Adipocyte (in vitro differentiated cells): ENCODE data around the gene ALX3.

Experiments used
- DNase-seq: peaks from one replicate; pipeline ENCODE4 v3.0.0-alpha.2; 2015; ENCODE audit warnings: low read depth
- H3K27me3 ChIP-seq: replicated peaks from 2 replicates; pipeline ENCODE4 v1.7.0; 2013; ENCODE audit warnings: mild to moderate bottlenecking, low read length, moderate library complexity; ENCODE audit not compliant: control insufficient read depth, insufficient read depth
- H3K36me3 ChIP-seq: 2 replicates; pipeline ENCODE4 v1.7.0; 2013; ENCODE audit warnings: low read length, mild to moderate bottlenecking, moderate library complexity; ENCODE audit not compliant: control insufficient read depth, insufficient read depth, severe bottlenecking
- H3K4me1 ChIP-seq: 2 replicates; pipeline ENCODE4 v1.7.0; 2013; ENCODE audit warnings: mild to moderate bottlenecking, low read length, moderate library complexity; ENCODE audit not compliant: control insufficient read depth, insufficient read depth
- H3K4me3 ChIP-seq: 2 replicates; pipeline ENCODE4 v1.7.0; 2013; ENCODE audit warnings: mild to moderate bottlenecking, low read length, moderate library complexity
- H3K9ac ChIP-seq: 2 replicates; pipeline ENCODE4 v1.7.0; 2013; ENCODE audit warnings: mild to moderate bottlenecking, low read length, moderate library complexity
- H3K9me3 ChIP-seq: 2 replicates; pipeline ENCODE4 v1.7.0; 2013; ENCODE audit warnings: mild to moderate bottlenecking, low read length, moderate library complexity; ENCODE audit not compliant: control insufficient read depth

Gene ALX3

DNA sequence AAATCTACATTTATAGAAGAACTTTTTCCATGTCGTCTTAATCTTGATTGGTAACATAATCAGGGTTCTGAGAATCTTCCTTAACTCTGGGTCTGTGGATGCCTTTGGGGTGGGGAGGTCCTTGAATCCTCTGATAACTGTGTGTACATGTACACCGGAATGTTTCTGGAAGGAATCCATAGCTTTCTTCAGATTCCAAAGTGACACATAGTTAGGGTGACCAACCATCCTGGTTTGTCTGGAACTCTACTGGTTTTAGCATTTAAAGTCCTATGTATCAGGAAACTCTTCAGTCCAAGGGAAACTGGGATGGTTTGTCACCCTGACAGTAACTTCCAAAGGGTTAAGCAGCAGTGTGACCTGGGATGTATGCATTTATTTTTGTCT lies 19.2 kb downstream of the ALX3 start:
- Histone ChIP-seq H3K27me3 (no peaks in the 10 kb centered on the region), H3K9ac (peak overlapping the region; percentile 9), H3K9me3 (no peaks in the 10 kb centered on the region), H3K4me1 (peaks cover 59% of the 10 kb centered on the region), H3K36me3 (peaks cover 92% of the 10 kb centered on the region), H3K4me3 (no peak overlapping the region)
- DNase-seq = no peak

DNA sequence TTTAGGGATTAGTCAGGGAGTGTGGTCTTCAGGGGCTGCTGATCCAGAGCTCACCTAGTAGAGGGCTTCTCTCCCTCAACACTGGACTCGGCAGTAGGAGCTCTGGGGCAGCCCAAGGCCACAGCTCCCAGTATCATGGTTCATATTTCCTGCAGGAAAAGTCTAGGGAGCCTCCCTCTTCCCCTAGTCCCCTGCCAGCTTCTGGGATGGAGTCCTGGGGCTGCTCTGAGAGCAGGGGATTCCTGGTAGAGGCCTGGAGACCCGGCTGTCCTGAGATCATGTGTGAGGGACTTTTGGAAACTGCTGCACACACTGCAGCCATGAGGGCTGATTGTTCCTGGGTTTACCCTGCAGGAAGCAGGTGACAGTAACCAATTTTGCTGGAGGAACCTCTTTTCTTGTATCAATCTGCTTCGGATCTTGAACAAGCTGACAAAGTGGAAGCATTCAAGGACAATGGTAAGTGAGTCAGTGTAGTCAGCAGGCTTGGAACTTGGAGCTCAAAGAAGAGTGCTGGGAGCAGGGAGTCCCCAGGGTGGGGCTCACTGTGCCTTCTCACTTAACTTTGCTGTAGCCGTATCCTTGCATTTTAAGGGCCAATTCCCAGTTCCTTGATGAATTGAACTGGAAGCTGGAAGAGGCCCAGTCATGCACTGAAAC lies 19.7 kb downstream of the ALX3 start:
- Histone ChIP-seq H3K9me3 (no peaks in the 10 kb centered on the region), H3K36me3 (peaks cover 89% of the 10 kb centered on the region), H3K4me3 (peak overlapping the region; percentile 19), H3K27me3 (no peaks in the 10 kb centered on the region), H3K9ac (peak overlapping the region; percentile 64), H3K4me1 (peaks cover 53% of the 10 kb centered on the region)
- peak; percentile 46 for DNase-seq

DNA sequence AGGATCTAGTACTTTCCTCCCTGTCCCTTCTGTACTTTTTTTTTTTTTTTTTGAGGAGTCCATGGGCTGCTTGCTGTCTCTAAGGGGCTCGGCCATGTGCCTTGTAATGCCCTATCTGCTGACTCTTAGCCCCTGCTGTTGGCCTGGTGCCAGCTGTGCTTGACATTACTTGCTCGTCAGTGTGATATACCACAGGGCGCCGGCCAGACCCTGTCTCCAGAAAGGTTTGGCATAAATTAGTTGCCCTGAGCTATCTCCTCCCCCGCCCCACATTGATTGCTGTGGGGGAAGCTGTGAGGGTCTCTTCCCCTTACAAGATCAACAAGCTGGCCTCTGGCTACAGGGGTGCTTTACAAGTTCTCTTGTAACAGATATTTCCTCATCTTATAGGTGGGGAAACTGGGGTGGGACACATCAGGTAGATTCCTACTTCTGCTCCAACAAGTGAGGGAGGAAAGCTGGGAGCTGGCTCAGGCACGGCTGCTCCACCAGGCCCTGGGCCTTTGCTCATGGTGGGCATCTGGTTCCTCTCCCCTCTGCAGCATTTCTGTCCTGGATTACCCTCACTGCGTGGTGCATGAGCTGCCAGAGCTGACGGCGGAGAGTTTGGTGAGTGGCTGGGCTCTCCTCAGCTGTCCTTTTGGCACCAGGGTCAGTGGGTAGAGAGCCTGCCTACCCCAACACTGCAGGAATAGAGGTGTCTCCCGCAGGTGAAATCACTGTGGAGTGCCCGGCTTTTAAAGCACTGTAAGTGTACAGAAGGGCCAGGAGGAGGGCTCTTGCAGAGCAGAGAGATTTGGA lies 20.5 kb downstream of the ALX3 start:
- no peak for DNase-seq
- Histone ChIP-seq H3K4me1 (peaks cover 46% of the 10 kb centered on the region), H3K27me3 (no peaks in the 10 kb centered on the region), H3K9ac (peak overlapping the region; percentile 64), H3K36me3 (peaks cover 91% of the 10 kb centered on the region), H3K4me3 (no peak overlapping the region), H3K9me3 (no peaks in the 10 kb centered on the region)

DNA sequence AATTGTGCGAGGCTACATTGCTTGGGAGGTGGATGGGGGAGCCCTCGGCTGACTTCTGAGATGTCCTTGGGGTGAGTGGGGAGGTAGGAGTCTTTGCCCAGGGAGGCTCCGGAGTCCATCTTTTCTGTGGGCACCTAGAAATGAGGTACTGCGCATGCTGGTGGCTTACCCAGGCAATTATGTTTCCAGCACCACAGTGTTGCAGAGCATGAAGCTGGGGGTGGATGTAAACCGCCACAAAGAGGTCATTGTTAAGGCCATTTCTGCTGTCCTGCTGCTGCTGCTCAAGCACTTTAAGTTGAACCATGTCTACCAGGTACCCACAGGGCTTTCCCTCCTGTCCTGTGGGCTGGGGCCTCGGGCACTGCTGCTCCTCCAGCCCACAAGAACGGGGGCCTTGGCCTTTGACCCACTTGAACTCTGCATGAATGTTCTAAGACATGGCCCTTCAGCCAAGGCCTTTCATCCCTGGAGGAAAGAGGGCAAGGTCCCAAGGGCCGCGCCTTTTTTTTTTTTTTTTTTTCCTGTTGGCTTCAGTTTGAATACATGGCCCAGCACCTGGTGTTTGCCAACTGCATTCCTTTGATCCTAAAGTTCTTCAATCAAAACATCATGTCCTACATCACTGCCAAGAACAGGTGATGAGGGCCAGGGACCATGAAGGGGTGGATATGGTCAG lies 21.4 kb downstream of the ALX3 start:
- no peak for DNase-seq
- Histone ChIP-seq H3K9me3 (no peaks in the 10 kb centered on the region), H3K27me3 (no peaks in the 10 kb centered on the region), H3K4me1 (peaks cover 37% of the 10 kb centered on the region), H3K4me3 (no peak overlapping the region), H3K36me3 (peaks cover 91% of the 10 kb centered on the region), H3K9ac (no peak overlapping the region)

DNA sequence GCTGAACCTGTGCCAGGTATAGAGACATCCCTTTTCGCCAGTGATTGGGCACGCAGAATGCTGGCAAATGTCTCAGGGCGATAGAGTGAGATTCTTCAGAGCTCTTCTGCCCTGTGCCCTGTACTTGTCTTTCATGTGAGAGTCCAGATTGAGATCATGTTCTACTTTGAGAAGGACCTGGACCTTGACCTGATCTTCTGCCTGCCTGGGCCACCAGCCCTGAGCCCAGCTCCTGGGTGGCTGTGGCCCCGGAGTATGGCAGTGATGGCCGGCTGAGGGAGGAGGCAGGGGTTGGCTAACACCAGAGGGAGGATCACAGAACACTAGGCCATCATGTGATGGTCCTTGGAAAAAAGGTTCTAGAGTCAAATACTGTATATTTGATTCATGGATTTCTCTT lies 22.2 kb downstream of the ALX3 start:
- H3K4me1 ChIP-seq = peaks cover 29% of the 10 kb centered on the region
- H3K27me3 ChIP-seq = no peaks in the 10 kb centered on the region
- H3K9ac ChIP-seq = no peak overlapping the region
- DNase-seq = no peak
- no peak overlapping the region for H3K4me3 ChIP-seq
- H3K9me3 ChIP-seq = no peaks in the 10 kb centered on the region
- peaks cover 91% of the 10 kb centered on the region for H3K36me3 ChIP-seq

DNA sequence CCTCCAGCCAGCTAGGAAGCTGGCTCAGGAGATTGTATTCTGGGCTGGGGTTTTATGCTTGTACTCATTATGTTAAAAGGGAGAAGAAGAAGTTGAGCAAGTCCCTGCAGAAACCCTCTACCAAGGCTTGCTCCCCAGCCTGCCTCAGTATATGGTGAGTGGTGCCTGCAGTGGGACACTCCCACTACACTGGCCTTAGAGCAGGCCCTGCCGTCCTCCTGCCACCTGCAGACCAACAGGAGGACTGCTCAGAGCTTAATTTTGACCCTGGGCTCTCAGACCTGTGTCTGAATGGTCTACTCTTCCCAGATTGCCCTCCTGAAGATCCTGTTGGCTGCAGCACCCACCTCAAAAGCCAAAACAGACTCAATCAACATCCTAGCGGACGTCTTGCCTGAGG lies 23.0 kb downstream of the ALX3 start:
- Histone ChIP-seq H3K36me3 (peaks cover 91% of the 10 kb centered on the region), H3K4me3 (no peak overlapping the region)
- no peak for DNase-seq

DNA sequence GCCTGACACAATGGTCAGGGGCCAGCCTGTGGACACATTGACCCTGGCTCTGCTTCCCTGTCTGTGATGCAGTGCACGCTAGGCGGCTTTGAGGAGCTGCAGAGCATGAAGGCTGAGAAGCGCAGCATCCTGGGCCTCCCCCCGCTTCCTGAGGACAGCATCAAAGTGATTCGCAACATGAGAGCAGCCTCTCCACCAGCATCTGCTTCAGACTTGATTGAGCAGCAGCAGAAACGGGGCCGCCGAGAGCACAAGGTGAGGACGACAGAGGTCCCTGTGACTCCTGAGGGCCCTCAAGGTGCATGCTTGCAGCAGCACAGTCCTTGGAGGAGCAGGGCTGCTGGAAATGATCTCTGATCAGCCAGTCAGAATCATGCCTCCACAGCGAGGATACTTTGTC lies 27.5 kb downstream of the ALX3 start:
- peaks cover 93% of the 10 kb centered on the region for H3K36me3 ChIP-seq
- no peaks in the 10 kb centered on the region for H3K9me3 ChIP-seq
- DNase-seq = no peak
- no peak overlapping the region for H3K4me3 ChIP-seq
- H3K27me3 ChIP-seq = no peaks in the 10 kb centered on the region
- H3K9ac ChIP-seq = no peak overlapping the region
- H3K4me1 ChIP-seq = peaks cover 14% of the 10 kb centered on the region

More for the DNA sequence above, 23.0 kb downstream of the ALX3 start:
- peaks cover 36% of the 10 kb centered on the region for H3K4me1 ChIP-seq
- no peaks in the 10 kb centered on the region for H3K9me3 ChIP-seq
- H3K27me3 ChIP-seq = no peaks in the 10 kb centered on the region
- no peak overlapping the region for H3K9ac ChIP-seq

DNA sequence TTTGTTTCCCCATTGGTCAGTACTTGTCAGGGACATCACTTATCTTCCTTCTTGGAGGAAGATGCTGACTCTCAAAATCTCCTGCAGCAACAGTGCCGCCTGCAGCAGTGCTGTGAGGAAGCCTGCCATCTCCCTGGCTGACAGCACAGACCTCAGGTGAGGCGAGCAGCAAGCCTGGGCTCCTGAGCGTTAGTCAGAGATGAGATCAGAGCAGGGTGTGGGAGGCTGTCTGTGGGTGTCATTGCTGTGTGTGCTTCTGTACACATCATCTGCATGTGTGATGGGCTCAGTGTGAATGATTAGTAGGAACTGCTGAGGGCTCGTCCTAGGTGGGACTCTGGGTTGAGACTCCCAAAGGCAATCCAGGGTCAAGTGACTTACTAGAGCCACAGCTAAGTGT lies 29.9 kb downstream of the ALX3 start:
- Histone ChIP-seq H3K9ac (no peak overlapping the region), H3K4me1 (peaks cover 20% of the 10 kb centered on the region), H3K36me3 (peaks cover 80% of the 10 kb centered on the region), H3K9me3 (no peaks in the 10 kb centered on the region), H3K4me3 (no peak overlapping the region), H3K27me3 (no peaks in the 10 kb centered on the region)
- DNase-seq = no peak

DNA sequence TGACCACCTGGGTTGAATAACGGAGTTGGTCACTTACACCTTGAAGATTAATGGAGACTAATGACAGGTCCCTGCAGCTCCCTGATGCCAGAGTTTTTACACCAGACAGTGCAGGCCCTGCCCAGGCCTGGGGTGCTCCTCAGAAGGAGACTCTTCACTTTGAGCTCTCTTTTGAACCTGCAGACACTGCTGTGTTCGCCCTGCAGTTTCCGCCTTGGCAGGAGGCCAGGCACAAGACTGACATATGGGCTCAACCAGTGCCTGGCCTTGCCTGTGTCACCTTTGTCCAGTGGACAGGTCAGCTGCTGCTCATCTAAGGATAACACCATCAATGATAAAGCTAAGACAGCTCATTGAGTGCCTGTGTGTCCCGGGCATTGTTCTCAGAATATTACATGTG lies 30.8 kb downstream of the ALX3 start:
- Histone ChIP-seq H3K27me3 (no peaks in the 10 kb centered on the region), H3K4me3 (no peak overlapping the region), H3K9me3 (no peaks in the 10 kb centered on the region), H3K4me1 (peaks cover 24% of the 10 kb centered on the region), H3K36me3 (peaks cover 71% of the 10 kb centered on the region), H3K9ac (no peak overlapping the region)
- DNase-seq = no peak

DNA sequence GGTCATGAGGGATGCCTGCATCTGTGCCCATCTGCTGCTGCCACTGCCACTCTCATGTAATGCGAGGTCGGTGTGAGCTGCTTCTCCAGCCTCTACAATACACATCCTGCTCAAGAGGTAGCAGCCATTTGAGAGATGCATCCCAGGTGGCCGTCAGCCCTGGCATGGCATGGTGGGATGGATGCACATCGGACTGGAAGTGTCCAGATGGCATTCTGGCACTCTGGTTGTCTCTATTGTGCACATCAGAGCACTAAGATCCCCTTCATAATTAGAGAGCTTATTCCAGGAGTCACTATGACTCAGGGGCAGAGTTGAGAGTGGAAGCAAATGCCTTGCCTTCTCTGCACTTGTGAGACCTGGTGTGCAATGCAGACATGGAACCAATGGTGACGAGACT lies 32.2 kb downstream of the ALX3 start:
- Histone ChIP-seq H3K4me3 (no peak overlapping the region), H3K9ac (no peak overlapping the region), H3K9me3 (no peaks in the 10 kb centered on the region), H3K4me1 (peaks cover 24% of the 10 kb centered on the region), H3K27me3 (no peaks in the 10 kb centered on the region), H3K36me3 (peaks cover 58% of the 10 kb centered on the region)
- no peak for DNase-seq

DNA sequence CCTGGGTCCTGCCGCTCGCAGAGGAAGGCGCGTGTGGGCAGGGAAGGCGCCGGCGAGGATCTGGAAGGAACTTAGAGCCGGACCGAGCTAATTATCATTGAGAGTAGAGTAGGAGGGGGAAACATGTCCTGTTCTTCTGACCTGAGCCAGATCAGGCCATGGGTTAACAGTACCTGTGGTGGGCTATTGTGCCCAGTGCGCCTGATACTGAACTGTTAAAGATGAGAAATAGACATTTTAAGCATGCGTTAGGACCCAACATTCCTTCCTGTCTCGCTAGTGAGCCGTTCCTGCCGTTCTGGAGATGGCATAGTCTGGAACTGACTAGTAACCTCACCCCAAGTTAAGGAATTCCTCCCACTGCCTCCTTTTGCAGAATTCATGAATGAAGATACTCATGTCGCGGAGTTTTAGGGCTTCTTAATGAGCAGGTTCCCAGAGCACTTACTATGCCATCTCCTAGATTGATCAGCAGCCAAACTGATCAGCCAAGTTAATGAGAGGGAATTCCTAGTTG lies 35.2 kb downstream of the ALX3 start:
- H3K9me3 ChIP-seq = no peaks in the 10 kb centered on the region
- no peaks in the 10 kb centered on the region for H3K27me3 ChIP-seq
- H3K36me3 ChIP-seq = peaks cover 28% of the 10 kb centered on the region
- peak overlapping the region; percentile 96 for H3K9ac ChIP-seq
- peaks cover 17% of the 10 kb centered on the region for H3K4me1 ChIP-seq
- DNase-seq = peak; percentile 67
- H3K4me3 ChIP-seq = peak overlapping the region; percentile 91
